ENCODE results near the gene NKAIN1. TPM values are rescaled to one million over a fixed set of nuclear protein-coding genes. Genes with fewer than 3 reads are reported as not detected.

Gene NKAIN1
- total and polyA plus RNA-seq, 2 of the 13 experiments (the other 11 are each of a cell fraction or from before 2014, with no cell fraction given) = 0.29 to 0.40 TPM

DNA sequence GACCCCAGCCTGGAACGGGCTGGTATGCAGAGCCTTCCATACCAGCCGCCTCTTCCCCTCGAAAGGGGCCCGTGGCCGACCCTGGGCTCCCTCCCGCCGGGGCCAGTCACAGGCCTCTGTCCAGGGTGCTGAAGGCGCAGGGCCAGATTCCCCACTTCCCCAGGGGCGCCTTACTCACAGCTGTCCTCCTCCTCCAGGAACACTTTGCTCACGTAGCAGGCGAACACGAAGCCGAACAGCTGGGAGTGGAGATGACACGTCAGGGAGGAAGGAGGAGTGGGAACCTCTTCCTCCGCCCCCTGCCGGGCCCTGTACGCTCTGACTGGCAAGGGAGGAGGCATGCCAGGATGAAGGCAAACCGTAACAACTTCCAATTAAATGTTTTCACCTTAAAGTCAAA is 57.3 kb downstream of the NKAIN1 start (continued):
- TF ChIP-seq ARHGAP35 (CRISPR knock-in tag; IDR thresholded peaks at IDR 0.05; ENCODE audit: borderline replicate concordance) = peak; percentile 50; the same call in 1 of the 2 replicates
- peak; percentile 29; the same call in 1 of the 2 replicates for TF ChIP-seq JDP2 (CRISPR knock-in tag; IDR thresholded peaks at IDR 0.05; ENCODE audit: borderline replicate concordance)
- peak; percentile 96; the same call in 1 of the 2 replicates for TF ChIP-seq WIZ (CRISPR knock-in tag; IDR thresholded peaks at IDR 0.05)
- TF ChIP-seq, protein P1, sequence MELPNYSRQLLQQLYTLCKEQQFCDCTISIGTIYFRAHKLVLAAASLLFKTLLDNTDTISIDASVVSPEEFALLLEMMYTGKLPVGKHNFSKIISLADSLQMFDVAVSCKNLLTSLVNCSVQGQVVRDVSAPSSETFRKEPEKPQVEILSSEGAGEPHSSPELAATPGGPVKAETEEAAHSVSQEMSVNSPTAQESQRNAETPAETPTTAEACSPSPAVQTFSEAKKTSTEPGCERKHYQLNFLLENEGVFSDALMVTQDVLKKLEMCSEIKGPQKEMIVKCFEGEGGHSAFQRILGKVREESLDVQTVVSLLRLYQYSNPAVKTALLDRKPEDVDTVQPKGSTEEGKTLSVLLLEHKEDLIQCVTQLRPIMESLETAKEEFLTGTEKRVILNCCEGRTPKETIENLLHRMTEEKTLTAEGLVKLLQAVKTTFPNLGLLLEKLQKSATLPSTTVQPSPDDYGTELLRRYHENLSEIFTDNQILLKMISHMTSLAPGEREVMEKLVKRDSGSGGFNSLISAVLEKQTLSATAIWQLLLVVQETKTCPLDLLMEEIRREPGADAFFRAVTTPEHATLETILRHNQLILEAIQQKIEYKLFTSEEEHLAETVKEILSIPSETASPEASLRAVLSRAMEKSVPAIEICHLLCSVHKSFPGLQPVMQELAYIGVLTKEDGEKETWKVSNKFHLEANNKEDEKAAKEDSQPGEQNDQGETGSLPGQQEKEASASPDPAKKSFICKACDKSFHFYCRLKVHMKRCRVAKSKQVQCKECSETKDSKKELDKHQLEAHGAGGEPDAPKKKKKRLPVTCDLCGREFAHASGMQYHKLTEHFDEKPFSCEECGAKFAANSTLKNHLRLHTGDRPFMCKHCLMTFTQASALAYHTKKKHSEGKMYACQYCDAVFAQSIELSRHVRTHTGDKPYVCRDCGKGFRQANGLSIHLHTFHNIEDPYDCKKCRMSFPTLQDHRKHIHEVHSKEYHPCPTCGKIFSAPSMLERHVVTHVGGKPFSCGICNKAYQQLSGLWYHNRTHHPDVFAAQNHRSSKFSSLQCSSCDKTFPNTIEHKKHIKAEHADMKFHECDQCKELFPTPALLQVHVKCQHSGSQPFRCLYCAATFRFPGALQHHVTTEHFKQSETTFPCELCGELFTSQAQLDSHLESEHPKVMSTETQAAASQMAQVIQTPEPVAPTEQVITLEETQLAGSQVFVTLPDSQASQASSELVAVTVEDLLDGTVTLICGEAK (IDR thresholded peaks at IDR 0.05) = no peak
- TF ChIP-seq, protein P1 (CRISPR knock-in tag; IDR thresholded peaks at IDR 0.05) = peak; percentile 73; the same call in 1 of the 2 replicates
- peak; percentile 92 for TF ChIP-seq ZMAT3 (CRISPR knock-in tag; conservative IDR thresholded peaks at IDR 0.05)
- peak; percentile 89; the same call in 1 of the 2 replicates for TF ChIP-seq SMAD3 (CRISPR knock-in tag; IDR thresholded peaks at IDR 0.05)
- TF ChIP-seq HDAC2 (CRISPR knock-in tag; IDR thresholded peaks at IDR 0.05) = 0 out of 2 replicates have a peak, but pooled peaks have one; percentile 53
- peak; percentile 68 for TF ChIP-seq MXD4 (CRISPR knock-in tag; IDR thresholded peaks at IDR 0.05)
- no peak for TF ChIP-seq PLRG1 (conservative IDR thresholded peaks at IDR 0.05)
- peak; percentile 85; the same call in 1 of the 2 replicates for TF ChIP-seq ZNF124 (CRISPR knock-in tag; IDR thresholded peaks at IDR 0.05)
- TF ChIP-seq ZNF567 (CRISPR knock-in tag; IDR thresholded peaks at IDR 0.05; ENCODE audit: borderline replicate concordance) = 0 out of 2 replicates have a peak, but pooled peaks have one; percentile 28
- TF ChIP-seq BORCS8-MEF2B (CRISPR knock-in tag; IDR thresholded peaks at IDR 0.05) = peak; percentile 87
- no peak for TF ChIP-seq SRSF4 (IDR thresholded peaks at IDR 0.05; ENCODE audit: low read depth, low read length, poor library complexity, severe bottlenecking)
- TF ChIP-seq KAT8 (CRISPR knock-in tag; IDR thresholded peaks at IDR 0.05) = peak; percentile 73
- no peak for TF ChIP-seq SRF (IDR thresholded peaks at IDR 0.05; ENCODE audit: low read depth, low read length)
- TF ChIP-seq, protein P2, sequence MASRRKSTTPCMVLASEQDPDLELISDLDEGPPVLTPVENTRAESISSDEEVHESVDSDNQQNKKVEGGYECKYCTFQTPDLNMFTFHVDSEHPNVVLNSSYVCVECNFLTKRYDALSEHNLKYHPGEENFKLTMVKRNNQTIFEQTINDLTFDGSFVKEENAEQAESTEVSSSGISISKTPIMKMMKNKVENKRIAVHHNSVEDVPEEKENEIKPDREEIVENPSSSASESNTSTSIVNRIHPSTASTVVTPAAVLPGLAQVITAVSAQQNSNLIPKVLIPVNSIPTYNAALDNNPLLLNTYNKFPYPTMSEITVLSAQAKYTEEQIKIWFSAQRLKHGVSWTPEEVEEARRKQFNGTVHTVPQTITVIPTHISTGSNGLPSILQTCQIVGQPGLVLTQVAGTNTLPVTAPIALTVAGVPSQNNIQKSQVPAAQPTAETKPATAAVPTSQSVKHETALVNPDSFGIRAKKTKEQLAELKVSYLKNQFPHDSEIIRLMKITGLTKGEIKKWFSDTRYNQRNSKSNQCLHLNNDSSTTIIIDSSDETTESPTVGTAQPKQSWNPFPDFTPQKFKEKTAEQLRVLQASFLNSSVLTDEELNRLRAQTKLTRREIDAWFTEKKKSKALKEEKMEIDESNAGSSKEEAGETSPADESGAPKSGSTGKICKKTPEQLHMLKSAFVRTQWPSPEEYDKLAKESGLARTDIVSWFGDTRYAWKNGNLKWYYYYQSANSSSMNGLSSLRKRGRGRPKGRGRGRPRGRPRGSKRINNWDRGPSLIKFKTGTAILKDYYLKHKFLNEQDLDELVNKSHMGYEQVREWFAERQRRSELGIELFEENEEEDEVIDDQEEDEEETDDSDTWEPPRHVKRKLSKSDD (CRISPR knock-in tag; IDR thresholded peaks at IDR 0.05; ENCODE audit: low read depth) = no peak
- TF ChIP-seq EP300 (IDR thresholded peaks at IDR 0.05; ENCODE audit: low read depth in 2 of 2, low read length in 2 of 2) = no peak
- TF ChIP-seq EP300 (CRISPR knock-in tag; IDR thresholded peaks at IDR 0.05; ENCODE audit: borderline replicate concordance) = no peak
- TF ChIP-seq NR2F6 (IDR thresholded peaks at IDR 0.05) = no peak
- TF ChIP-seq NR2F6 (CRISPR knock-in tag; IDR thresholded peaks at IDR 0.05) = no peak
- TF ChIP-seq KMT2B (CRISPR knock-in tag; IDR thresholded peaks at IDR 0.05) = peak; percentile 77

Data from HepG2 (cell line).